GM19328 (cell line): ENCODE data around the gene CELF4.
"Not testable (repeated sequence)": the region's sequence is repeated elsewhere in the genome, so short reads cannot be mapped to it uniquely, and the experiment has no call there.

Experiments
- ATAC-seq: cut with Tn5 transposase; IDR thresholded peaks from one replicate; pipeline ENCODE4 v1.9.1; 2021; ENCODE audit warnings: mild to moderate bottlenecking, moderate library complexity; ENCODE audit not compliant: unreplicated experiment

The CELF4 gene

GRCh38 chr18:37375181-37375580 is 190.4 kb downstream of the CELF4 start:
- no peak for ATAC-seq

GRCh38 chr18:37368110-37368954 is 197.3 kb downstream of the CELF4 start:
- no peak for ATAC-seq

- no peak for ATAC-seq
Observed at GRCh38 chr18:37364237-37364636, 201.4 kb downstream of the CELF4 start.

GRCh38 chr18:37362158-37362890 is 203.3 kb downstream of the CELF4 start:
- ATAC-seq: no peak

GRCh38 chr18:37361335-37362157 is 204.1 kb downstream of the CELF4 start:
- ATAC-seq: no peak

- ATAC-seq: not testable (repeated sequence)
Observed at GRCh38 chr18:37358061-37358460, 207.5 kb downstream of the CELF4 start.

GRCh38 chr18:37355772-37356171 is 209.8 kb downstream of the CELF4 start:
- ATAC-seq: no peak

GRCh38 chr18:37351110-37351509 is 214.5 kb downstream of the CELF4 start:
- no peak for ATAC-seq

- no peak for ATAC-seq
Observed at GRCh38 chr18:37348729-37349128, 216.9 kb downstream of the CELF4 start.

GRCh38 chr18:37346048-37346447 is 219.6 kb downstream of the CELF4 start:
- ATAC-seq: no peak

- no peak for ATAC-seq
Observed at GRCh38 chr18:37343542-37343851, 222.1 kb downstream of the CELF4 start.

GRCh38 chr18:37341473-37342086 is 224.0 kb downstream of the CELF4 start:
- ATAC-seq: no peak

GRCh38 chr18:37341016-37341415 is 224.6 kb downstream of the CELF4 start:
- ATAC-seq: no peak

- ATAC-seq: no peak
Observed at GRCh38 chr18:37339701-37340215, 225.8 kb downstream of the CELF4 start.

- no peak for ATAC-seq
Observed at GRCh38 chr18:37336568-37337285, 228.9 kb downstream of the CELF4 start.

- no peak for ATAC-seq
Observed at GRCh38 chr18:37335409-37335736, 230.2 kb downstream of the CELF4 start.

- ATAC-seq: no peak
Observed at GRCh38 chr18:37334631-37335408, 230.8 kb downstream of the CELF4 start.

GRCh38 chr18:37332628-37333420 is 232.8 kb downstream of the CELF4 start:
- ATAC-seq: no peak

- ATAC-seq: no peak
Observed at GRCh38 chr18:37332219-37332618, 233.4 kb downstream of the CELF4 start.
